Ovary (tissue), 9 donors: ENCODE measurements around the gene FILIP1L. TPM values are rescaled to one million over a fixed set of nuclear protein-coding genes. Genes with fewer than 3 reads are reported as not detected.

Experiments
- DNase-seq, 5 donors: peaks; one replicate each; pipeline ENCODE4 v3.0.0-alpha.2; 2019 to 2020
- H3K27ac ChIP-seq, 2 donors: fragments of 200-600 bp; one replicate each; pipeline versions ENCODE4 v1.5.1 to v1.8.0; 2019 to 2022
- H3K27me3 ChIP-seq: fragments of 200-600 bp; one replicate; pipeline ENCODE4 v1.8.0; 2022
- H3K36me3 ChIP-seq: fragments of 200-600 bp; sonication (generic); one replicate; pipeline ENCODE4 v1.5.1; 2019
- H3K4me1 ChIP-seq: one replicate; pipeline ENCODE4 v1.8.1; 2013; ENCODE audit warnings: mild to moderate bottlenecking, moderate library complexity; ENCODE audit not compliant: insufficient read depth
- H3K4me3 ChIP-seq: fragments of 200-600 bp; sonication (generic); one replicate; pipeline ENCODE4 v1.5.1; 2017
- H3K9me3 ChIP-seq, 2 donors: fragments of 200-600 bp in 1 of 2; sonication (generic) in 1 of 2; one replicate each; pipeline versions ENCODE4 v1.5.1 to v1.8.1; 2013 to 2019; ENCODE audit warnings: mild to moderate bottlenecking in 1 of 2, moderate library complexity in 1 of 2
- EP300 ChIP-seq: sonication (generic); formaldehyde crosslinking; IDR thresholded peaks from one replicate; pipeline ENCODE4 v1.6.1; 2017; ENCODE audit warnings: antibody characterized with exemption
- POLR2A ChIP-seq: fragments of 450-650 bp; IDR thresholded peaks from one replicate; pipeline ENCODE4 v1.6.1; 2017; ENCODE audit warnings: antibody characterized with exemption, mild to moderate bottlenecking, moderate library complexity
- WGBS, 3 donors: extraction: QIAGEN DNeasy Blood & Tissue Kit in 1 of 3; methylation state at CpG; one replicate each; pipeline versions ENCODE4 v1.1.5 to v1.1.7; 2013 to 2017; 5-methylcytosine and 5-hydroxymethylcytosine counted together
- intact Hi-C, 4 donors: fragments of 100-400 bp; cut with DNase I; formaldehyde crosslinking; loops; one replicate each; pipeline versions ENCODE4 v1.11.0 to v1.15.1; 2022 to 2023
- polyA plus RNA-seq, 2 donors: library from polyadenylated mRNA; stranded (reverse); fragments of 200-250 nt in 1 of 2; fragments of 350-450 nt in 1 of 2; fragmentation: Illumina TruSeq in 1 of 2; extraction: RNeasy Lipid Tissue Mini Kit (QIAGEN cat#74804) in 1 of 2; gene quantifications; one replicate each; pipeline ENCODE4 v1.2.3, GENCODE V29; 2013 to 2014
- total RNA-seq, 7 donors: library from RNA; depleted of rRNA in 2 of 7; stranded (reverse); fragments of >200 nt in 2 of 7; fragmentation: NEBNext Ultra II Directional in 3 of 7; extraction: Animal tissue kit (Norgen Biotek cat#: 25700) in 3 of 7; gene quantifications; one replicate each; pipeline versions ENCODE4 v1.1.0 to v1.2.4, GENCODE V29; 2016 to 2023
- TF ChIP-seq, protein P1 (sequence below), 3 donors: fragments of 450-650 bp in 2 of 3; fragments of 200-600 bp in 1 of 3; IDR thresholded peaks; one replicate each; pipeline versions ENCODE4 v1.5.1 to v1.8.0; 2016 to 2022; ENCODE audit warnings: antibody characterized with exemption in 3 of 3, mild to moderate bottlenecking in 1 of 3
- donor health status: DM: no; HTN: no; CAD: no; lungs with moderate emphysema.
- donor health status: DM: no; HTN: no; CAD: no.
- donor health status: Bipolar disorder and iron deficiency.
- donor health status: DM: yes; HTN: yes; CAD: no.
- donor health status: DM: no; HTN: no; CAD: no.
- donor health status: DM: yes; HTN: yes; CAD: no.

FILIP1L gene
- total and polyA plus RNA-seq, 9 donors: 23.7 to 174 (median 110) TPM

DNA sequence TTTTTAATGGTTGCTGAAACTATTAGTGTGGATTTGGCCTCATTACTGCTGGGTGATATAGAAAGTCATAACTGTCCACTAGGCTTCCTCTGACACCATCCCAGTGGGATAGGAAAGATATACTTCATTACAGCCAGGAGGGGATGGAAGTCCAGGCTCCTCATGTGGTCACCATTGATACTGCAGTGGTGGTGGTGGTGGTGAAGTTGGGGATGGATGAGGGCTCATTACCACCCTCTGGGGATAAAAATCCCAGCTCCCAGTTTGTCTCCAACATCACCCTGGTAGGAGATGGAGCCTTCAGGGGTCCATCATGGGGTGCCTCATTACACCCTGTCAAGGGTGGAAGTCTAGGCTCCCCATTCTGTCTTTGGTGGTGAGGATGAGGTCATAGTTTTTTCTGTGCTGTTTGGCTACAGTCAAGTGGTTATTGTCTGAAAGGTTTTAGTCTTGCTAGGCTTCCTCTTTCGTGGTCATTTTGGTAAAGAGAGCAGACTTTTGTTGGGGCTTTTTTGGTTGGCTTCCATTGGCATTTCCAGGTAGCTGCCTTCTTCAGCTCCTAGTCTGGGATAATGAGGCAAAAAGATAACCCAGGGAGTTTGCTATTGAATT, 30.1 kb upstream of the FILIP1L start:
- no peaks in the 10 kb centered on the region for H3K27me3 ChIP-seq
- H3K36me3 ChIP-seq: no peaks in the 10 kb centered on the region
- no peak overlapping the region for H3K4me3 ChIP-seq
- WGBS, 3 donors: 95 to 96% (median 95%) methylated on average over 1 of the region's 1 CpG
- H3K9me3 ChIP-seq: no peaks in the 10 kb centered on the region
- H3K27ac ChIP-seq: no peak overlapping the region
- intact Hi-C loops: no loop called here
- DNase-seq: no peak
- TF ChIP-seq POLR2A: no peak
- no peak for TF ChIP-seq EP300
- TF ChIP-seq, protein P1, sequence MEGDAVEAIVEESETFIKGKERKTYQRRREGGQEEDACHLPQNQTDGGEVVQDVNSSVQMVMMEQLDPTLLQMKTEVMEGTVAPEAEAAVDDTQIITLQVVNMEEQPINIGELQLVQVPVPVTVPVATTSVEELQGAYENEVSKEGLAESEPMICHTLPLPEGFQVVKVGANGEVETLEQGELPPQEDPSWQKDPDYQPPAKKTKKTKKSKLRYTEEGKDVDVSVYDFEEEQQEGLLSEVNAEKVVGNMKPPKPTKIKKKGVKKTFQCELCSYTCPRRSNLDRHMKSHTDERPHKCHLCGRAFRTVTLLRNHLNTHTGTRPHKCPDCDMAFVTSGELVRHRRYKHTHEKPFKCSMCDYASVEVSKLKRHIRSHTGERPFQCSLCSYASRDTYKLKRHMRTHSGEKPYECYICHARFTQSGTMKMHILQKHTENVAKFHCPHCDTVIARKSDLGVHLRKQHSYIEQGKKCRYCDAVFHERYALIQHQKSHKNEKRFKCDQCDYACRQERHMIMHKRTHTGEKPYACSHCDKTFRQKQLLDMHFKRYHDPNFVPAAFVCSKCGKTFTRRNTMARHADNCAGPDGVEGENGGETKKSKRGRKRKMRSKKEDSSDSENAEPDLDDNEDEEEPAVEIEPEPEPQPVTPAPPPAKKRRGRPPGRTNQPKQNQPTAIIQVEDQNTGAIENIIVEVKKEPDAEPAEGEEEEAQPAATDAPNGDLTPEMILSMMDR (IDR thresholded peaks at IDR 0.05): no peak
- H3K4me1 ChIP-seq: no peaks in the 10 kb centered on the region

GRCh38 chr3:100141586-100141985, 27.3 kb upstream of the FILIP1L start:
- Histone ChIP-seq H3K9me3 (no peaks in the 10 kb centered on the region), H3K4me3 (no peak overlapping the region), H3K27me3 (no peaks in the 10 kb centered on the region), H3K36me3 (no peaks in the 10 kb centered on the region), H3K27ac (no peak overlapping the region), H3K4me1 (peaks cover 2% of the 10 kb centered on the region)
- DNase-seq: no peak
- TF ChIP-seq POLR2A: no peak
- TF ChIP-seq, protein P1 (IDR thresholded peaks at IDR 0.05): no peak
- TF ChIP-seq EP300: no peak
- intact Hi-C loops: no loop called here
- 77 to 94% (median 89%) methylated on average over 1 of the region's 1 CpG for WGBS, 3 donors

- Histone ChIP-seq H3K4me3 (no peak overlapping the region), H3K9me3 (no peaks in the 10 kb centered on the region), H3K4me1 (peaks cover 4% of the 10 kb centered on the region), H3K36me3 (no peaks in the 10 kb centered on the region), H3K27me3 (no peaks in the 10 kb centered on the region), H3K27ac (no peak overlapping the region)
- no peak for DNase-seq
- WGBS, 3 donors: 91 to 100% (median 96%) methylated on average over 1 of the region's 1 CpG
- intact Hi-C loops: no loop called here
- no peak for TF ChIP-seq EP300
- no peak for TF ChIP-seq POLR2A
- TF ChIP-seq, protein P1 (IDR thresholded peaks at IDR 0.05): no peak
These were observed 26.7 kb upstream of the FILIP1L start for GRCh38 chr3:100140976-100141375.

DNA sequence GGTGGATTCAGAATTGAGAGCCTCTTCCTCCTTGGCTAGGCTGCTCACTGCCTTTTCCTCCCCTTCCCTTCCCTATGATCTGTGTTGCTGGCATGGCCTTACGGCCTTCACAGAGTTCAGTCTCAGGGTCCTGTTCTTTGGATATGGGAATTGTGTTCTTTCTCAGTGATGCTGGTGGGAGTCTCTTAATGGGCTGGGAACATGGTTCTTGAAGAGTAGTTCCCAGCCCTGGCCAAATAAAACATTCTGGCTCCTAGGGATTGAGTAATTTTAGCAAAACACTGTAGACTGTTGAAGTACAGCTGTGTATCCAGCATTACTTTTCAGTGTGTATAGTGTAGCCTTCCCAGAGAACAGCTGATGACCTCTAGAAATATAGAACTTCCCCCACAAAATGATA, 22.6 kb upstream of the FILIP1L start:
- no peak for DNase-seq
- no peak overlapping the region for H3K27ac ChIP-seq
- TF ChIP-seq POLR2A (no peak), EP300 (no peak)
- TF ChIP-seq, protein P1 (IDR thresholded peaks at IDR 0.05): no peak

More for the DNA sequence above, 22.6 kb upstream of the FILIP1L start:
- intact Hi-C loops: no loop called here
- 19 to 25% (median 20%) methylated on average over 1 of the region's 1 CpG for WGBS, 3 donors
- Histone ChIP-seq H3K4me1 (peaks cover 6% of the 10 kb centered on the region), H3K36me3 (no peaks in the 10 kb centered on the region), H3K4me3 (no peak overlapping the region), H3K9me3 (no peaks in the 10 kb centered on the region), H3K27me3 (no peaks in the 10 kb centered on the region)
